ENCODE results near the gene CCNJL.

DNA sequence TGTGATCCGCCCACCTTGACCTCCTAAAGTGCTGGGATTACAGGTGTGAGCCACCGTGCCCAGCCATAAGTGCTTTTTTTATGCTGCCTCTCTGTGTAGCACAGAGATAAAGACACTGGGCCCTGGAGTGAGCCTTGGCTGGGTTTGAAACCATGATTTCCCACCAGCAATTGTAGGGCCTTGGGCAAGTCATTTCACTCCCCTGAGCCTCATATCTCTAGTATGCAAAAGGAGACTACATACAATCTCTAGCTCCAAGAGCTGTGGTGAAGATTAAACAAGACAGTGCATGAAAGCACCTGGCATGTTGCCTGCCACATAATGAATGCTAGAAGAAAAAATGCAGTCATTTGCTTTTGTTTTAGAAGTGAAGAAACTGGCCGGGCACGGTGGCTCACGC is 79.1 kb downstream of the CCNJL start:
- TF ChIP-seq, protein P1, sequence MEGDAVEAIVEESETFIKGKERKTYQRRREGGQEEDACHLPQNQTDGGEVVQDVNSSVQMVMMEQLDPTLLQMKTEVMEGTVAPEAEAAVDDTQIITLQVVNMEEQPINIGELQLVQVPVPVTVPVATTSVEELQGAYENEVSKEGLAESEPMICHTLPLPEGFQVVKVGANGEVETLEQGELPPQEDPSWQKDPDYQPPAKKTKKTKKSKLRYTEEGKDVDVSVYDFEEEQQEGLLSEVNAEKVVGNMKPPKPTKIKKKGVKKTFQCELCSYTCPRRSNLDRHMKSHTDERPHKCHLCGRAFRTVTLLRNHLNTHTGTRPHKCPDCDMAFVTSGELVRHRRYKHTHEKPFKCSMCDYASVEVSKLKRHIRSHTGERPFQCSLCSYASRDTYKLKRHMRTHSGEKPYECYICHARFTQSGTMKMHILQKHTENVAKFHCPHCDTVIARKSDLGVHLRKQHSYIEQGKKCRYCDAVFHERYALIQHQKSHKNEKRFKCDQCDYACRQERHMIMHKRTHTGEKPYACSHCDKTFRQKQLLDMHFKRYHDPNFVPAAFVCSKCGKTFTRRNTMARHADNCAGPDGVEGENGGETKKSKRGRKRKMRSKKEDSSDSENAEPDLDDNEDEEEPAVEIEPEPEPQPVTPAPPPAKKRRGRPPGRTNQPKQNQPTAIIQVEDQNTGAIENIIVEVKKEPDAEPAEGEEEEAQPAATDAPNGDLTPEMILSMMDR (IDR thresholded peaks at IDR 0.05), result no peak
- no peak for TF ChIP-seq POLR2A (IDR thresholded peaks at IDR 0.05)

Data from uterus (tissue), 2 donors.